22Rv1 (cell line): ENCODE measurements around the gene PPP3CB.

Source experiments
- CTCF ChIP-seq: fragments of 450-650 bp; IDR thresholded peaks from 2 replicates; pipeline ENCODE4 v1.5.1; 2017; ENCODE audit warnings: mild to moderate bottlenecking
- ZFX ChIP-seq: fragments of 450-650 bp; IDR thresholded peaks from 2 replicates; pipeline ENCODE4 v1.6.1; 2017; ENCODE audit warnings: antibody characterized with exemption, borderline replicate concordance

- no peak for TF ChIP-seq CTCF
- TF ChIP-seq ZFX = no peak
These were observed 69.5 kb downstream of the PPP3CB start for GRCh38 chr10:73426318-73426717.
